T-helper 2 cell treated with Interferon-gamma antibody and Interleukin-4, amounts not matched to agents 100 ng/mL and 5 ng/mL, for 36 hours (primary cell): ENCODE data around the gene CYB5B. TPM values are rescaled to one million over a fixed set of nuclear protein-coding genes. Genes with fewer than 3 reads are reported as not detected.
"Not testable (repeated sequence)": the region's sequence is repeated elsewhere in the genome, so short reads cannot be mapped to it uniquely, and the experiment has no call there.

Source experiments
- intact Hi-C: fragments of 100-400 bp; cut with micrococcal nuclease; formaldehyde crosslinking; loops from one replicate; pipeline ENCODE4 v1.15.1; 2023
- total RNA-seq: library from RNA; stranded (reverse); gene quantifications from 2 replicates; pipeline ENCODE4 v1.2.3, GENCODE V29; 2022

CYB5B gene
- total RNA-seq, 1 donor from 2014 or later = 177 TPM

DNA sequence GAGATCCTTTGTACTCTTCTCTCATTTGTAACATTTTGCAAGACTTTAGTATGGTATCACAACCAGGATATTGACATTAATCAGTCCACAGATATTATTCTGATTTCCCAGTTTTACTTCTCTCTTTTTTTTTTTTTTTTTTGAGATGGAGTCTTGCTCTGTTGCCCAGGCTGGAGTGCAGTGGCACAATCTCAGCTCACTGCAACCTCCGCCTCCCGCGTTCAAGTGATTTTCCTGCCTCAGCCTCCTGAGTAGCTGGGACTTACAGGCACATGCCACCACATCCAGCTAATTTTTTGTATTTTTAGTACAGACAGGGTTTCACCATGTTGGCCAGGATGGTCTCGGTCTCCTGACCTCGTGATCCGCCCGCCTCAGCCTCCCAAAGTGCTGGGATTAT lies 16.6 kb downstream of the CYB5B start:
- intact Hi-C loops = not testable (repeated sequence)

DNA sequence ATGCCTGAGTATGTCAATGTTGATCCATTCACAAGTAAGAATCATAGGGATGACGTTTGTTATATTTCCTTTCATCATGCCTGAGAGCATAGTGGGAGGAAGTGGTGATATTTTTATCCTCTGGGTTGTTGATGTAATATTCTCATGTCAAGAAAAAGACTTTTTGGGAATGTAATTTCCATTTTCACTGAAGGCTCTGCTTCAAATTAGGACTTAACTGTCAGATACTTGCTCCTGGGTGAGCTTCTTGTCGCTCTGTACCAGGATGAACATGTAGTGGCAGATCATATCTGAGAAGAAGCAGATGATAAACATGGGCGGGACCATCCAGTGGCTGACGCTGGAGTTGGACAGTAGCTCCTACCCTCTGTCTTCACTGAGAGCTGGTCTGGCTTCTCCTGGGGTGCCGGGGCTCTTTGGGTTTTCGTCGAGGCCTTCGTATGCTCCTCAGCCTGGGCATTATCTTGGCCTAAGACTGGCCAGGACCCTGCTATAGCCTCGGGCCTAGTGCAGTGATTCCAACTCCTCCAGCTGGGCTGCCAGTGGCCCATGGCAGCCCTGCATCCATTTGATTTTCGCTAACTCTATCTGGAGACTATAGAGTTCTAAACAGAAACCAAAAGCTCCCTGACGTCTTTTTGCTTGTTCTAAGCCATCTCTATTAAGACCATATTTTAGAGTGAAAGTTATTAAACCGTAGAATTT lies 19.7 kb downstream of the CYB5B start:
- intact Hi-C loops = loop anchor here (1.0 to 2.0 kb wide), 2 partner anchors 20 to 21 kb away; partner anchors contain the start of gene CYB5B

DNA sequence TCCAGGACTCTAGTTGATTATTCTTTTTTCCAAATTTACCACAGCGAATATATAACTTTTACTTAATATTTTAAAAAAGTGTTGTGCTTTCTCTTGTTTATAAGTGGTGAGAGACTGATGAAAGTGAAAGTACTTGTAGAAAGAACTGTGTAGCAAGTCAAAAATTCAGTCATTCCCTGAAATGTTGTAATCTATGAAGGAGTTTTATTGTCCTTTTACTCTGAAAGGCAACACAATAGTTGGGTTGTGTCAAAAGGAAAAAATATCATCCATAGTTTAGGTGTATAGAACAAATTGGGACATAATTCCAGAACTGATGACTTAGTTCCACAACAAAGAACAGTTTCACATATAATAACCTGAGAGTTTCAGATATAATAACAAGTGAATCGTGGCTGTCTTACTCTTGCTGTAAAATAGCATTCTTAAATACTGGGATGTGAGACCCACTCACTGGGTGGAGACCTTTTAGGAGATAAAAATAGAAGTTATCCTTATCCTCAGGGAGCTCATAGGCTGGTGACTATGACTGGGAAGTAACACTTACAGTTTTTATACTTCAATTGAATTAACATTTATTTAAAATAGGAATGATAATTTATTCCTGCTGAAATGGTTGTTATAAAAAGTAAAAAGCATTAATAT lies 20.6 kb downstream of the CYB5B start:
- intact Hi-C loops = loop anchor here (1.0 to 2.0 kb wide), 2 partner anchors 20 to 21 kb away; partner anchors contain the start of gene CYB5B

DNA sequence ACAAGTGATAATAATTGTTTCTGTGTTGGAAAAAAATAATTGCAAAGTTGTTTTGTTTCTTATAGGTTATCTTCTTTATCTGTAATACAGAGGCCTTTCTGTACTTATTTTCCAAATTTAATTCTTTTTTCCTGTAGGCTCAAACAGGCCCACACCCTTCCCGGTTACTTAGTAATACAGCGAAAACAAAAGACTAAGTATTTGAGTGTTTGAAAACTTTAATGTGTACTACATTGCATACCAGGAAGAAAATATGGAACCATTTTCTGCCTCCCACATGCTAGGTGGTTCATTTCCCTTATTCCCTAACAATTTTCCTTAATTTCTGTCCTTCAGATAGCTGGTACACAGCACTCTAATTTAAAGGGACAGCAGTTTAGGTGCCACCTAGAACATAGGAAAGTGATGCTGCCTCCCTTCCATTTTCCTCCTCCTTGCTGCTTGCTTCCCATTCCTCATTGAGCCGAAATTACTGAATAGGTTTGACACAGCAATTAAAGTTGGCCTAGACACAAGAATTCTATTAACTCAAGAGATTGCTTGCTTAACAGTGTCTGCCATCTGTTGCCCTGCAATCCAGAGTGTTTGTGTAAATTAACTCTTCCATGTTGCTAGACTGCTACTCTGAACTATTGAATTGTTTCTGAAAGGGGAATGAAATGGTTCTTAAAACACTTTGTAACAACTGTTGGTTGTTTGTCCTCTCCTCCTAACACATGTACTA lies 24.2 kb downstream of the CYB5B start:
- intact Hi-C loops = no loop called here

DNA sequence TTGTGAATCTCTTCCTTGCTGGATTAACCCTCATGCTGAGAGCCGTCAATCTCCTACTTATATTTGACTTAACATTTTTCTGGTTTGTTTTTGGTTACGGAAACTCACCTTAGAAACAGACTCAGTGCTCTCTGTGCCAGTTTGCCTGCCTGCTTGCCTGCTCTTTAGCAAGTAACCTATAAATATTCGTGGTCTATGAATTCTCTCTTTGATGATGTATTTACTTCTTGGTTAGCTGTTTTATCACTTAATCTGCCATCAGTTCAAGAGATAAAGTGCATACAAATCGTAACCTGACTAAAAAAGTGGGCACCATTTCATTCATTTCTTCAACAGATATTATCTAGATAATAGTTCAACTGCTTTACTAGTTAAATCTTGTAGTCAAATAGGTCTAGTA lies 26.7 kb downstream of the CYB5B start:
- intact Hi-C loops = no loop called here

DNA sequence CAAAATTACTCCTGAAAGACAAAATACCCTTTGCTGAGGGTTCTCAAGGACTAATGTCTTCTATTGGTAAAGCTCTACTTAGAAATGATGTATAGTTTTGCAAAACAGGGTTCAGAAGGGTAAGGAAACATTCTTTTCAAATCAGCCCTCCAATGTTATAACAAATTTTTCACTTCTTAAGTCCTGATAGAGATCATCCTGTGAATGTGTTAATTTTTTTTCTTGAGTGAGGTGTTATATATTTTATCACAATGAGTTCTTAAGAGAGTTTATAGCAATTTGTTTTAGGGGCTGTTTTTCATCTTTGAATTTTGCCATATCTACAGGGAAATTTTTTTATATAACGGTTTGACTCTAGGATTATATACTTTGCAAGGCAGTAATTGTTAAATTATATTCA lies 29.5 kb downstream of the CYB5B start:
- intact Hi-C loops = no loop called here

DNA sequence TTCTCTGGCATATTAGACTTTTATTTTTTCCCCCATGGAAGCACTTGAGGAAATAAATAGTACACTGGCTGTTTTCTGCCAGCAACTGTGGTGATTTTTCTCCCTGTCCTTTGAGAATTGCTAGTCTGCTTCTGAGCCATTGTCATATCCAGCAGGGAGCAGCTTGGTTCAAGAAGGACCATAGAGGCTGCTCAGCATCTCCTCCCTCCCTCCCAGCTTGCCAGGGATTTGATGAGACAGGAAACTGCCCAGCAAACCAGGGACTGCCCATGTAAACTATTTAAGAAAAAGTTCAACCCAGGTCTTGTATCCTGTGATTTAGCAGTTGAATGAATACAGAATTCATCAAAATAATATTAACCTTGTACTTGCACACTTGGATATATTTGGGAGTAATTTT lies 39.5 kb downstream of the CYB5B start:
- intact Hi-C loops = loop anchor here (2.0 kb wide), 2 partner anchors 19 to 67 kb away; no protein-coding TSS in a partner anchor

DNA sequence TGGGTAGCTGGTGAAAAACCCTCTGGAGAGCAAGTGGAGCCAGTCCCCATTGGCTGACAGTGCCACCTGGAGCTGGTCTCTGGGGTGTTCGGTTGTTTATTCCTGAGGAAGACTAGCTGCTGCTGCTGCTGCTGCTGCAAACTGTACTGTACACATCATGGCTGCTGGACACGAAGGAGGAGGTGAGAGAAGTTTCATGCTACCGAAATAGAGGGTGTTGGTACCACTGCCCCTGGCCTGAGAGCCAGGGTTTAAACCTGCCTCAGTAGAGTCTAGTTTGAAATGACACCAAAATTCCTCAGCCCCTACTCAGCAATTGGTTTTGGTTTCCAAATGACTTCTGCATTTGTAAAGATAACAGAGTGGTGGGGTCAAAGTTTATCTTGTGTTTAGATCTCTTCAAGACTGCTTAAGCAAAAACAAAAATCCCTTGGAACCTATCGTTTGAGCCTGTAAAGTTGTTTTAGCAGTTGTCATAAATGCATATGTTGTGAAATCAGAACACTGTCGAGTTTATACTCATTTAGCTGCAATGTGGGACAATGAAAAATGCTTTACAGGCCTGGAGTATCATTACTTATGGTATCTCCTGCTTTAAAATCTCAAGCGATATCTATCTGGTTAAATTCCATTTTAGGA lies 40.8 kb downstream of the CYB5B start:
- intact Hi-C loops = loop anchor here (2.0 kb wide), 2 partner anchors 20 to 68 kb away; no protein-coding TSS in a partner anchor

DNA sequence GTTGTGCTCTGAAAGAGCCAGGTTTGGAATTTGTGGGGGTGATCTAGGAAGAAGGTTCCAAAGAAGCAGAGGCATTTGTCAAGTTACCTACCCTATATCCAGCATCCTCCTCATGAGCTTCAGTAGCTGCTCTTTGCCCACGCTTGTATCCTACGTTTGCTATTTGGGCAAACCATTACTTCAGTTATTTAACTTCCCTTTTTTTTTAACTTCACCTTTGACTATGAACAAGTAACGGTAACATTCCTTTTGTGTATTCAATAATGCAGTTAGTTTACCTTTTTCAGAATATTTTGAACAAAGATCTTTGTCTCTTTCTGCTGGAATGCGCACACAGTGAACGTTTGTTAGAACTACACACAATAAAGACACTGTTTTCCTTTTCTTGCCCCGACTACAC lies 41.5 kb downstream of the CYB5B start:
- intact Hi-C loops = loop anchor here (2.0 kb wide), 2 partner anchors 21 to 69 kb away; no protein-coding TSS in a partner anchor

DNA sequence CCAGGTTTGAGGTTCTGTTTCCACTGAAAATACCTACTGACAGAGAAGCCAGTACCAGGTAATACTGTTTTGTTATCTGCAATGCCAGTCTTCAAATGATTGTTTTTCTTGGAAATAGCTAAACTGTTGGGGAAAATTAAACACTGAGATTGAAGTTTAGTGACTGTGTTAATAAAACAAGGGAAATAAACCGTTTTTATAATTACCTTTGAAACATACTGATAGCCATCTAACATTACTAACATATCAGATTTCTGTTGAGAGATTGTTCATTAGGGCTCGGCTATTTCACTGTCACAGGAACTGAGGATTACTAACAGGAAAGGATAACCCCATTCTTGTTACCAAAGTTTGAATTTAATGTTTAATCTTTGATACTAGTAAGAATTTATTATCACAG lies 42.1 kb downstream of the CYB5B start:
- intact Hi-C loops = no loop called here

DNA sequence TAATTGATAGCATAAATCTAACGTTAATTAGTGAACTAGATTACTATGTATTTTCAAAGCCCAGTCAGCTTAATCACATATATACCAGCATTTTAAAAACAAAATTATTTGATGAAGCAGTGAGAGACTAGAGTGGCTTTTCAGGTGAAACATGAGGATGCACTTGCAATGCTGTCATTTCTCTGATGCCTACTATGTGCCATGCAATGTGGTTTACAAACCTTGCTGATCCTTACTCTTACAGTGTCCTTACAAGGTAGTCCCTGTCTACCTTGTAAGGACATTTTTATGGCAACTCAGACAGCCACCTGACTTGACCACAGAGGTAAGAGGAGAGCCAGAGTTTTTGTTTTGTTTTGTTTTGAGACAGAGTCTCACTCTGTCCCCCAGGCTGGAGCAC lies 42.7 kb downstream of the CYB5B start:
- intact Hi-C loops = no loop called here

DNA sequence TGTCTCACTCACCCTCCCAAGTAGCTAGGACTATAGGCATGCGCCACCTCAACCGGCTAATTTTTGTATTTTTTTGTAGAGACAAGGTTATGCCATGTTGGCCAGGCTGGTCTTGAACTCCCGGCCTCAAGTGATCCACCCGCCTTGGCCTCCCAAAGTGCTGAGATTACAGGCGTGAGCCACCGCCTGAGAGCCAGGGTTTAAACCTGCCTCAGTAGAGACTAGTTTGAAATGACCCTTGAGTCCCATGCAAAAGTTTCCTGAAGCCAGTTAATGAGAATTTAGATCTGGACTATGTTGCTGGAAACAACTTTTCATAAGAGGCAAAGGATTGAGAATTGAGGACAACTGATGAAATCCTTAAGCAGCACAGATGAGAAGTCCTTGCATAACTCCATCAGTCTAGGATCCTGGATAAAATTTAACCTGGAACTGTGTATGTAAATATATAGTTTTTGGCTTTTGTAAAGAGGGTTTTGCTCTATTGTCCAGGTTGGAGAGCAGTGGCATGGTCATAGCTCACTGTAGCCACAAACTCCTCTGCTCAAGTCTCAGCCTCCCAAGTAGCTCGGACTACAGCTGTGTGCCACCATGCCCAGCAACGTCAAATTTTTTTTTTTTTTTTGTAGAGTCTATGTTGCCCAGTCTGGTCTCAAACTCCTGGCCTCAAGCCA lies 43.2 kb downstream of the CYB5B start:
- intact Hi-C loops = no loop called here

DNA sequence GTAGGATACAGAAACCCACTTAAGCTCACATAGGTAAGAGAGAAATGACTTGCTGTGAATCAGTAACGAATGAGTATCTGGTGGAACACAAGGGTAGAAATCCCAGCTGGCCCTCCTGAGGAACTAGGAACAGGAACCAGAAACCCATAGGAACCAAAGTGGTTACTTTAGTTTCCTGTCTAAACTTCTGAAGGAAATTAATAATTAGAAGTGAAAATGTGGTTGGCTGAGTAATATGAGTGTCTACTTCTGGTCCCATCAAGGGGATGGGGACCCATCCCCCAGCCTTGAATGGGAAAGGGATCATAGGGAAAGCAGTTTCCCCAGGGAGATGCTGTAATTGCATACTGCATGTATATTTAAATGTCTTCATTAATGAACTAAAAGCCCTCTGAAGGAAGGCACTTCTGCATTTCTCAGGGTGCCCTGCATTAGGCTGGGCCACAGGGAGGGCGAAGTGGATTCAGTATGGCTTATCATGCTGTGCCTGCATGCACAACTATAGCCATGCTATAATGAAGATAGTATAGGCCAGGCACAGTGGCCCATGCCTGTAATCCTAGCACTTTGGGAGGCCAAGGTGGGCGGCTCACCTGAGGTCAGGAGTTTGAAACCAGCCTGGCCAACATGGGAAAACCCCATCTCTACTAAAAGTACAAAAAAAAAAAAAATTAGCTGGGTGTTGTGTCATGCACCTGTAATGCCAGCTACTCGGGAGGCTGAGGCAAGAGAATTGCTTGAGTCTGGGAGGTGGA lies 45.6 kb downstream of the CYB5B start:
- intact Hi-C loops = no loop called here

DNA sequence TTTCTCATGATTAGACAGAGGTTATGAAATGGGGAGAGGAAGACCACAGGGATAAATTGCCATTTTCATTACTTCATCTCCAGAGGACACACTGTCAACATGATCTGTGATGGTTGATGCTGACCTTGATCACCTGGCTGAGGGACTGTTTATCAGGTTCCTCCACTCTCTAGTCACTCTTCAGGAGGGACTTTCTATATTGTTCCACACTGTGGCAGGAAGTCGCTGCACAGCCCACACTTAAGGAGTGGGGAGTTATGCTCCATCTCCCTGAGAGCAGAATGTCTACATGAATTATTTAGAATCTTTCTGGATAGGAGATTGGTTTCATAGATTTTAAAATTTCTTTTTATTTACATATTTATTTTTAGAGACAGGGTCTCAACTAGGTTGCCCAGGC lies 46.7 kb downstream of the CYB5B start:
- intact Hi-C loops = no loop called here

DNA sequence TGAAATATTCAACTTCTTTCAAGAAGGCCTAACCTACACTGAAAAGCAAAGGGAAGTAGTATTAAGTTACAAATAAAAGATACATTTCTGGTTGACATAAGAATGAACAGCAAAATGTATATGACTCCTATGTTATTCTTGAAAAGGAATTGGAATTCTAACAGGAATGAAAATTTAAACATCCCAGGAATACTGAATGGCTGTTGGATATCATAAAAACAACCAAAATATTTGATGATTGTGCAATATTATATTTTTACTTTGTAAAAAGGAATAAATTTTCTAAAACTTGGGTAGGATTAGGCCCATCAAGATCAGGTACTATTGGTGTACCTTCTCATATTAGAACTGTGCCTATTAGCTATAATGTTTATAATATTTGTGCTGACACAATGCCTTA lies 50.0 kb downstream of the CYB5B start:
- intact Hi-C loops = no loop called here

DNA sequence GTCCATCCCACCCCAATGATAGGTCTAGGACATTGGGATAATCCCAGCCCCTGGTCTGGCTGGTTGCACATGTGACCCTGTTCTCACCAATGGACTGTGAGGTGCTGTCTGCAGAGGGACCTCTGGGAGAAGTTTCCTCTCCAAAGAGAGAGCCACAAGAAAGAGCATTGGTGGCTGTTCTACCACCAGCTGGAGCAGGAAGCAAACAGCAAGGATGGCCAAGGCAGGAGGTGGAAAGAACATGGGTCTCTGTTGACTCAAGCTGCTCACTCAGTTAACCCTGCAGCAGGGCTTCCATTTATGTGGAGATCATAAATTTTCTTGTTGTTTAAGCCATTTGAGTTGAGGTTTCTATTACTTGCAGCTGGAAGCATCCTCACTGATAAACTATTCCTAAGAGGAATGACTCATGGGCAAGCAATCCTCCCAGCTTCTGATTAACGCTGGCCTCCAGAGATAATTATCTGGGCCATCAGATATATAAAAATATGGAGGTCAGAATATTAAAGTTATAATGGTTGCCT lies 52.6 kb downstream of the CYB5B start:
- intact Hi-C loops = no loop called here

DNA sequence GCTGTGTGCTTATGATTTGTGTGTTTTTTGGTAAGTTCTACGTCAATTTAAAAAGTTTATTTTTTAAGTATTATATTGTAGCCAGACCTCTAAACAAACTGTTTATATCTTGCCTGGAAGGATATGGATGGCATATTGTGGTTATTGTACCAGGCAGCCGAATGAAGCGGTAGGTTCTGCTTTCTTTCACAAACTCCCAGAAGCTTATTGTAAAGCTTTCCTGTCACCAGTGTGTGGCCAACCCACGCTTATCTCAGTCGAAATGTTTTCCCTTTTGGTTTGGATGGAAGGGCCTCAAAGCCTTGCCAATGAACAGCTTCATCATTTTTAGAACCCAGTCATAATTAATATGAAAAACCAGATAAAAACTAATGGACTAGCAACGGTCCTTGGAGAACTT lies 53.1 kb downstream of the CYB5B start:
- intact Hi-C loops = no loop called here

DNA sequence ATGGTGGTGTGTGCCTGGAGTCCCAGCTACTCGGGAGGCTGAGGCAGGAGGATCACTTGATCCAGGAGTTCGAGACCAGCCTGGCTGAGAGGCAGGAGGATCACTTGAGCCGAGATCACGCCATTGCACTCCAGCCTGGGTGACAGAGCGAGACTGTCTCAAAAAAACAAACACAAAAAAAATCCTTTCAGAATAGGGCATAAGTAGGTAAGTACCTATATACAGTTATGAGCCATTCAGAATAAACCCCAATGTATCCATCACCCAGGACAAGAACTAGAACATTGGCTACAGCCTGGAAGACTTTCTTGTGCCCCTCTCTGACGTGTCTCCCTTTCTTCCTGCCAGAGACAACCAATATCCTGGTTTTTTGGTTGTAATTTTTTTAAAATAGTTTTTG lies 54.3 kb downstream of the CYB5B start:
- intact Hi-C loops = no loop called here

DNA sequence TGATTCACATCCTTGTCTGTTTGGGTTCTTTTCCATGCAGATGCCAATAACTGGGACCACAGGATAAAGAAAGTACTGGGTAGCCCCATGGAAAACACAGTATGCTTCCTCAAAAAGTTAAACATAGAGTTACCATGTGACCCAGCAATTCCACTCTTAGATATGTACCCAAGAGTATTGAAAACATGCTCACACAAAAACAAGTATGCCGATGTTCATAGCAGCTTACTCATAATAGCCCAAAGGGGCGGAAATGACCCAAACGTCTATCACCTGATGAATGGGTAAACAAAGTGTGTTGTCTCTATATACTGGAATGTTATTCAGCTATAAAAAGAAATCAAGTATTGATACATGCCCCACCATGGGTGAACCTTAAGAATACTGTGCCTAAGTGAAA lies 55.4 kb downstream of the CYB5B start:
- intact Hi-C loops = no loop called here

DNA sequence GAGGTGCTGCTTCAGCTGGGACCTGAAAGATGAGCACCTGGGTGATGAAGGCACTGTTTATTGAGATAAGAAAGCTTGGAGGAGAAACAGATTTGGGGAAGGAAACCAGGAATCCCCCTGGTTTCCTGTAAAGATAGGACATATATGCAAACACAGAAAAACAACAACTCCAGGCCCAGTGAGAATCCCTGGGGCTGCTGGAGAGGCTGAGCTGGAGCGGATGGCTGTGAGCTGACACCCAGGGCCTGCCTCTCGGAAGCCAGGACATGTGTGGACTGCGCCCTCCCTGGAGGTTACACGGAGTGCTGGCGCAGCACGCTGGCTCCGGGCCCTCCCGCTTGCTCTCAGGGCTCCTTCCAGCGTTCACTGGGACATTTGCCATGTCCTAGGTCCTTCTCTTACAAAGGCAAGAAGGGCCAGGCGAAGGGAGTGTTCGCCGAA lies 57.5 kb downstream of the CYB5B start:
- intact Hi-C loops = no loop called here
